ENCODE results near the gene NFATC1.

Gene NFATC1

DNA sequence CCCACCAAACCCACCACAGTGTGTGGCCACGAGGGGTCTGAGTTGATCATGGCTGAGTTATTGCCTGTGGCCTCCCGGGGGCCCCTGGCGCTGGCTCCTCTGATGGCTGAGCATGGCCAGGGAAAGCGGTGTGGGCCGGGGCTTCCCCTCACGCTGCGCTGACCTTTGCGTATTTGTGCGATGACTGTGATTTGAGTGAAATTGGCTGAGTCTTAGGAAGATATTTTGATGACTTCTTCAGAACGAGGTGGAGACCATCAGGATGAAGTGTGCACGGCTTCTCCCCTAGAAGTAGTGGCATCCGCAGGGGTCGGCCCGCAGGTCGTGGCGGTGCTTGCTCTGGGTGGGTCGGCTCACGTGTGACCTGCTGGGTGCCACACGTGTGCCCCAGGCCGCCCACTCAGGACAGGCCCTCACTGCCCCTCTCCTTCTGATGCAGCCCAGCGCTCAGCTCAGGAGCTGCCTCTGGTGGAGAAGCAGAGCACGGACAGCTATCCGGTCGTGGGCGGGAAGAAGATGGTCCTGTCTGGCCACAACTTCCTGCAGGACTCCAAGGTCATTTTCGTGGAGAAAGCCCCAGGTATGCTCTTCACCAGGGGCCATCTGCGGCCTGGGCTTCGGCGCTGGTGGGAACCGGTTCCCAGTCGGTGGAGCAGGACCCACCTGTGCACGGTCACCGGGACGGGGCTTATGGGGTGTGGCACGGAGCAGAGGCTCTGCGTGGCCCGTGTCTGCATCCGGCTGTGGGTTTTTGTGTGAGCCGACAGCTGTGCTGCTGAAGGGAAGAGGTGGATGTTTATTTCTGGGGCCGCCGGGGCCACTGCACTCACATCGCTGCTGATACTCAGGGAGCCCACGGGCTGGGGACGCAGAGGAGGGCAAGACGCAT, 55.8 kb downstream of the NFATC1 start:
- H3K4me3 ChIP-seq (ENCODE audit: low read depth, low read length): no peak overlapping the region
- DNase-seq (ENCODE audit: low read depth): no peak

- DNase-seq (ENCODE audit: low read depth): no peak
- no peak overlapping the region for H3K4me3 ChIP-seq (ENCODE audit: low read depth, low read length)
Observed at GRCh38 chr18:79452190-79452990, 56.7 kb downstream of the NFATC1 start.

GRCh38 chr18:79452991-79453645, 57.4 kb downstream of the NFATC1 start:
- DNase-seq (ENCODE audit: low read depth): no peak
- H3K4me3 ChIP-seq (ENCODE audit: low read depth, low read length): no peak overlapping the region

DNA sequence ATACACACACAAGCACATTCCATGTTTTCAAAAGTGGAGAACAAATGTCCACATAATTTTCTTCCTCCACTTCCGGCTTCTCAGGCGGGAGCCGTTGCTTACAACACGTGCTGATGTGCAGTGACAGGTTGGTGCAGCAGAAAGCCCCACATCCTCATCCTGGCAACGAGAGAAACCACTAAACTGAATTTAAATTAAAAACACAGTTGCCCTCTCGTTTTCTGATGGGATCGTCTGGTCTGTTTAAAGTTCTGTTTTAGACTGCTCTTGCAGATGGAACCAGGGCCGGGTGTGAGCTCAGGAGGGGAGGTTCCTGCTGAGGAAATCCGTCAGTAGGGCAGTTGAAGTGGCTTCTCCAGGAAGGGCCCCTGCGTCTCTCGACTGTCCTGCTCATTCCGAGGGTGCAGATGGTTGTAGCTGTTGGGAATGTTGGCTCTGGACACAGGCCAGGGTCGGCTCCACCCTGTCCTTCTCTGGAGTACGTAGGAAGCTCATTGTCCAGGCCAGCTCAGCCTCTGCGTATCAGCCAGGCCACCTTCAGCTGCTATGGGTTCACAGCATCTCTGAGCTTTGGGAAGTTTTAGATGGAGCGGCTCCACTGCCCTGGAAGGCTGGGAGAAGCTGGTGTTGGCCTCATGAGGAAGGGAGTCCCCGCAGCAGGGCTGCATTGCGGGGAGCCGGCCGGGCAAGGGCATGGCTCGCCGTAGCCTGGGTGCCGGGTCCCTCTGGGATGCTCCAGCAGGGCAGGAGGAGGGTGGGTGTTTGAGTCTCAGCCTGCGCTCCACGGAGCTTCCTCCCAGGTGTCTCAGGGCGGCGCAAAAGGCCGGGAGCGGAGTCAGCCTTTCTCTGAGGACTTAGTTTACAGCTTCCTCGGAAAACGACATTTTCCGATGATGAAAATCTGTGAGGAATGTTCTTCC, 58.3 kb downstream of the NFATC1 start:
- no peak overlapping the region for H3K4me3 ChIP-seq (ENCODE audit: low read depth, low read length)
- DNase-seq (ENCODE audit: low read depth): no peak

- no peak overlapping the region for H3K4me3 ChIP-seq (ENCODE audit: low read depth, low read length)
- DNase-seq (ENCODE audit: low read depth): no peak
Observed at GRCh38 chr18:79455261-79455660, 59.5 kb downstream of the NFATC1 start.

- H3K4me3 ChIP-seq (ENCODE audit: low read depth, low read length): no peak overlapping the region
- no peak for DNase-seq (ENCODE audit: low read depth)
Observed at GRCh38 chr18:79456105-79456980, 60.6 kb downstream of the NFATC1 start.

GRCh38 chr18:79457239-79457638, 61.5 kb downstream of the NFATC1 start:
- no peak overlapping the region for H3K4me3 ChIP-seq (ENCODE audit: low read depth, low read length)
- no peak for DNase-seq (ENCODE audit: low read depth)

GRCh38 chr18:79457652-79458051, 61.9 kb downstream of the NFATC1 start:
- no peak overlapping the region for H3K4me3 ChIP-seq (ENCODE audit: low read depth, low read length)

DNA sequence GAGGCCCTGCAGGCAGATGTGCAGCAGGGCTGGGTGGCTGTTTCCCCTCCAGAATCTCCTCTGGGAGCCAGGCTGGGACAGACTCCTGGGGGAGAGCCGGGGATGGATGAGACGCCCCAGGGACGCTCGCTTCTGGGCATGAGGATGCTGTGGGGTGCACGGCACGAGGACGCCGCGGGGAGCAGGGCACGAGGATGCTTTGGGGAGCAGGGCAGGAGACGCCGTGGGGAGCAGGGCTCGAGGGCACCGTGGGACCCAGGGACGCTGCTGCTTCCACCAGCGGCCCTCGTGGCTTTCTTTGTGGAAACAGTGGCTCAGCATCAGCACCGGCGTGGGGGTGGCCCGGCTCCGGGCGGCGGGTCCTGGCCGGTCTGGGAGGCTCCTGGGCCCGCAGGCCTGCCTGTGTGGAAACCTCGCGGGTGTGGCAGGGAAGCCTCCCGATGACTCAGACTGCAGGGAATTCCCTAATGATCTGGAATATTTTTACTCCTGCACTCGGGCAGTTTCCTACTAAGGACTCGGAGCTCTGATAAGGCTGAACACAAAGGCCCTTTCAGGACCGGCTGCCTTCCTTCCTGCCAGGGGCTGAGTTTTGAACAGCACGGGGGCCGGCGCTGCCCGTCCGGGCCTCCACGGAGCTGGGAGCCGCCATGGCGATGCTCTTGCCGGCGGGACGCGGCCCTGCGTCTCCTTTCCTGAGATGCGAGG, 62.6 kb downstream of the NFATC1 start:
- DNase-seq (ENCODE audit: low read depth): no peak
- no peak overlapping the region for H3K4me3 ChIP-seq (ENCODE audit: low read depth, low read length)

More at GRCh38 chr18:79457652-79458051, 61.9 kb downstream of the NFATC1 start:
- no peak for DNase-seq (ENCODE audit: low read depth)

- H3K4me3 ChIP-seq (ENCODE audit: low read depth, low read length): no peak overlapping the region
- no peak for DNase-seq (ENCODE audit: low read depth)
Observed at GRCh38 chr18:79458917-79459803, 63.4 kb downstream of the NFATC1 start.

- H3K4me3 ChIP-seq (ENCODE audit: low read depth, low read length): no peak overlapping the region
- DNase-seq (ENCODE audit: low read depth): no peak
Observed at GRCh38 chr18:79459946-79460480, 64.3 kb downstream of the NFATC1 start.

GRCh38 chr18:79460481-79461300, 65.0 kb downstream of the NFATC1 start:
- H3K4me3 ChIP-seq (ENCODE audit: low read depth, low read length): no peak overlapping the region
- DNase-seq (ENCODE audit: low read depth): no peak

GRCh38 chr18:79461627-79462026, 65.9 kb downstream of the NFATC1 start:
- H3K4me3 ChIP-seq (ENCODE audit: low read depth, low read length): no peak overlapping the region

GRCh38 chr18:79463424-79463960, 67.8 kb downstream of the NFATC1 start:
- no peak overlapping the region for H3K4me3 ChIP-seq (ENCODE audit: low read depth, low read length)
- DNase-seq (ENCODE audit: low read depth): no peak

More at GRCh38 chr18:79461627-79462026, 65.9 kb downstream of the NFATC1 start:
- DNase-seq (ENCODE audit: low read depth): no peak

GRCh38 chr18:79465392-79465991, 69.8 kb downstream of the NFATC1 start:
- no peak overlapping the region for H3K4me3 ChIP-seq (ENCODE audit: low read depth, low read length)
- no peak for DNase-seq (ENCODE audit: low read depth)

All from skeletal muscle cell (primary cell).